ENCODE data around the gene SLC25A29.
A peak's percentile ranks its signal among the peaks of the same experiment; 100 is the strongest.
"Not testable (repeated sequence)": the region's sequence is repeated elsewhere in the genome, so short reads cannot be mapped to it uniquely, and the experiment has no call there.

Gene SLC25A29

DNA sequence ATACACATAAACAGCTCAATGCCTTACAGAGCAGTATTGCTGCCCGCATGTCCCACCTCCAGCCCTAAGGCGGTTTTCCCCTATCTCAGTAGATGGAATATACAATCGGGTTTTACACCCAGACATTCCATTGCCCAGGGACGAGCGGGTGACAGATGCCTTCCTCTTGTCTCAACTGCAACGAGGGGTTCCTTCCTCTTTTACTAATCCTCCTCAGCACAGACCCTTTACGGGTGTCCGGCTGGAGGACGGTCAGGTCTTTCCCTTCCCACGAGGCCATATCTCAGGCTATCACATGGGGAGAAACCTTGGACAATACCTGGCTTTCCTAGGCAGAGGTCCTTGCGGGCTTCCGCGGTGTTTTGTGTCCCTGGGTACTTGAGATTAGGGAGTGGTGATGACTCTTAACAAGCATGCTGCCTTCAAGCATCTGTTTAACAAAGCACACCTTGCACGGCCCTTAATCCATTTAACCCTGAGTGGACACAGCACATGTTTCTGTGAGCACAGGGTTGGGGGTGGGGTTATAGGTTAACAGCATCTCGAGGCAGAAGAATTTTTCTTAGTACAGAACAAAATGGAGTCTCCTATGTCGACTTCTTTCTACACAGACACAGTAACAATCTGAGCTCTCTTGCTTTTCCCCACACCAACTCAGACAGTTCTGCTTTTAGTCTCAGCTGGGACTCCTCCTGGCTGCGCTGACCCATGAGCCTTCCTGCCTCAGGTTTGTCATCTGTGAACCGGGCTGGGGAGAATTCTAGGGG is 6.0 kb upstream of the SLC25A29 start:
- not testable (repeated sequence) for H3K18ac ChIP-seq (ENCODE audit: low read length); H3K9ac ChIP-seq (ENCODE audit: low read length); H3K56ac ChIP-seq (ENCODE audit: low read length); H2BK5ac ChIP-seq (ENCODE audit: low read length); H3K27ac ChIP-seq (ENCODE audit: low read depth, low read length); H2BK15ac ChIP-seq (replicated peaks; ENCODE audit: low read depth); H3K4me3 ChIP-seq (ENCODE audit: low read length); H3K36me3 ChIP-seq (ENCODE audit: control insufficient read depth, insufficient read depth, low read length); H3K23ac ChIP-seq (ENCODE audit: low read length); H3K4me1 ChIP-seq (ENCODE audit: control insufficient read depth, low read depth, low read length); H4K5ac ChIP-seq (ENCODE audit: low read length); H2BK120ac ChIP-seq (ENCODE audit: low read depth, low read length); H3K4ac ChIP-seq (ENCODE audit: low read depth, low read length); H3K27me3 ChIP-seq (ENCODE audit: insufficient read depth, low read length, poor library complexity); H4K8ac ChIP-seq (ENCODE audit: low read depth, low read length); H3K79me2 ChIP-seq (ENCODE audit: control insufficient read depth, insufficient read depth, low read length); H2AK5ac ChIP-seq (ENCODE audit: low read length); H3K79me1 ChIP-seq (ENCODE audit: low read length); H3K4me2 ChIP-seq (ENCODE audit: low read length)
- peak; percentile 64 for DNase-seq
- WGBS (ENCODE audit: extremely low coverage, insufficient coverage, low lambda C conversion rate): no CpG with 5 or more reads among the region's 18 CpGs

GRCh38 chr14:100309028-100309737 is 2.9 kb upstream of the SLC25A29 start:
- no peak overlapping the region for H4K5ac ChIP-seq (ENCODE audit: low read length)

GRCh38 chr14:100308427-100308792 is 2.2 kb upstream of the SLC25A29 start:
- not testable (repeated sequence) for DNase-seq; H2BK5ac ChIP-seq (ENCODE audit: low read length); H2AK5ac ChIP-seq (ENCODE audit: low read length); H2BK15ac ChIP-seq (replicated peaks; ENCODE audit: low read depth); H4K8ac ChIP-seq (ENCODE audit: low read depth, low read length); H3K4ac ChIP-seq (ENCODE audit: low read depth, low read length); H3K4me3 ChIP-seq (ENCODE audit: low read length); H4K5ac ChIP-seq (ENCODE audit: low read length); H3K9ac ChIP-seq (ENCODE audit: low read length); H3K23ac ChIP-seq (ENCODE audit: low read length); H3K36me3 ChIP-seq (ENCODE audit: control insufficient read depth, insufficient read depth, low read length); H3K56ac ChIP-seq (ENCODE audit: low read length); H3K27ac ChIP-seq (ENCODE audit: low read depth, low read length); H3K4me2 ChIP-seq (ENCODE audit: low read length); H3K27me3 ChIP-seq (ENCODE audit: insufficient read depth, low read length, poor library complexity); H3K79me1 ChIP-seq (ENCODE audit: low read length); H3K18ac ChIP-seq (ENCODE audit: low read length); H2BK120ac ChIP-seq (ENCODE audit: low read depth, low read length)
- no CpG with 5 or more reads among the region's 6 CpGs for WGBS (ENCODE audit: extremely low coverage, insufficient coverage, low lambda C conversion rate)
- Histone ChIP-seq H3K4me1 (ENCODE audit: control insufficient read depth, low read depth, low read length) (peaks cover 16% of the 10 kb centered on the region), H3K79me2 (ENCODE audit: control insufficient read depth, insufficient read depth, low read length) (peaks cover 10% of the 10 kb centered on the region)

More at GRCh38 chr14:100309028-100309737, 2.9 kb upstream of the SLC25A29 start:
- Histone ChIP-seq H2BK15ac (replicated peaks; ENCODE audit: low read depth) (no peak overlapping the region), H3K4me2 (ENCODE audit: low read length) (no peak overlapping the region), H2BK5ac (ENCODE audit: low read length) (no peak overlapping the region), H3K4me1 (ENCODE audit: control insufficient read depth, low read depth, low read length) (peaks cover 12% of the 10 kb centered on the region), H3K27ac (ENCODE audit: low read depth, low read length) (no peak overlapping the region), H3K36me3 (ENCODE audit: control insufficient read depth, insufficient read depth, low read length) (no peaks in the 10 kb centered on the region), H3K23ac (ENCODE audit: low read length) (no peak overlapping the region), H3K4ac (ENCODE audit: low read depth, low read length) (no peak overlapping the region), H3K27me3 (ENCODE audit: insufficient read depth, low read length, poor library complexity) (no peaks in the 10 kb centered on the region), H3K4me3 (ENCODE audit: low read length) (no peak overlapping the region), H2BK120ac (ENCODE audit: low read depth, low read length) (no peak overlapping the region), H3K18ac (ENCODE audit: low read length) (no peak overlapping the region), H2AK5ac (ENCODE audit: low read length) (no peak overlapping the region), H3K79me1 (ENCODE audit: low read length) (peaks cover 4% of the 10 kb centered on the region), H3K56ac (ENCODE audit: low read length) (no peak overlapping the region), H4K8ac (ENCODE audit: low read depth, low read length) (no peak overlapping the region), H3K79me2 (ENCODE audit: control insufficient read depth, insufficient read depth, low read length) (peaks cover 4% of the 10 kb centered on the region), H3K9ac (ENCODE audit: low read length) (no peak overlapping the region)
- no peak for DNase-seq
- no CpG with 5 or more reads among the region's 8 CpGs for WGBS (ENCODE audit: extremely low coverage, insufficient coverage, low lambda C conversion rate)

GRCh38 chr14:100307766-100308426 is 1.7 kb upstream of the SLC25A29 start:
- H3K4me1 ChIP-seq (ENCODE audit: control insufficient read depth, low read depth, low read length): peaks cover 16% of the 10 kb centered on the region
- no peak overlapping the region for H2AK5ac ChIP-seq (ENCODE audit: low read length)
- H3K18ac ChIP-seq (ENCODE audit: low read length): no peak overlapping the region
- no peaks in the 10 kb centered on the region for H3K36me3 ChIP-seq (ENCODE audit: control insufficient read depth, insufficient read depth, low read length)
- H2BK5ac ChIP-seq (ENCODE audit: low read length): no peak overlapping the region
- H3K4ac ChIP-seq (ENCODE audit: low read depth, low read length): no peak overlapping the region
- H2BK15ac ChIP-seq (replicated peaks; ENCODE audit: low read depth): no peak overlapping the region
- H3K23ac ChIP-seq (ENCODE audit: low read length): no peak overlapping the region
- H3K27ac ChIP-seq (ENCODE audit: low read depth, low read length): no peak overlapping the region
- peak overlapping the region; percentile 69 for H3K4me2 ChIP-seq (ENCODE audit: low read length)
- WGBS (ENCODE audit: extremely low coverage, insufficient coverage, low lambda C conversion rate): no CpG with 5 or more reads among the region's 5 CpGs
- no peak overlapping the region for H4K5ac ChIP-seq (ENCODE audit: low read length)
- H3K9ac ChIP-seq (ENCODE audit: low read length): peak overlapping the region; percentile 85
- H3K79me2 ChIP-seq (ENCODE audit: control insufficient read depth, insufficient read depth, low read length): peaks cover 13% of the 10 kb centered on the region
- H3K79me1 ChIP-seq (ENCODE audit: low read length): peaks cover 9% of the 10 kb centered on the region
- H3K27me3 ChIP-seq (ENCODE audit: insufficient read depth, low read length, poor library complexity): no peaks in the 10 kb centered on the region
- DNase-seq: peak; percentile 51
- H2BK120ac ChIP-seq (ENCODE audit: low read depth, low read length): no peak overlapping the region
- H3K56ac ChIP-seq (ENCODE audit: low read length): peak overlapping the region; percentile 96
- H3K4me3 ChIP-seq (ENCODE audit: low read length): no peak overlapping the region
- H4K8ac ChIP-seq (ENCODE audit: low read depth, low read length): no peak overlapping the region

- H4K8ac ChIP-seq (ENCODE audit: low read depth, low read length): peak overlapping the region; percentile 3
- no peak overlapping the region for H4K5ac ChIP-seq (ENCODE audit: low read length)
- H3K36me3 ChIP-seq (ENCODE audit: control insufficient read depth, insufficient read depth, low read length): no peaks in the 10 kb centered on the region
- H3K4me2 ChIP-seq (ENCODE audit: low read length): peak overlapping the region; percentile 69
- no peak overlapping the region for H2BK5ac ChIP-seq (ENCODE audit: low read length)
- peaks cover 15% of the 10 kb centered on the region for H3K79me2 ChIP-seq (ENCODE audit: control insufficient read depth, insufficient read depth, low read length)
- H3K23ac ChIP-seq (ENCODE audit: low read length): peak overlapping the region; percentile 48
- H3K9ac ChIP-seq (ENCODE audit: low read length): peak overlapping the region; percentile 85
- no peaks in the 10 kb centered on the region for H3K27me3 ChIP-seq (ENCODE audit: insufficient read depth, low read length, poor library complexity)
- peak overlapping the region; percentile 70 for H3K4me3 ChIP-seq (ENCODE audit: low read length)
- peak; percentile 62 for DNase-seq
- peak overlapping the region; percentile 96 for H3K56ac ChIP-seq (ENCODE audit: low read length)
- H3K18ac ChIP-seq (ENCODE audit: low read length): peak overlapping the region; percentile 81
- WGBS (ENCODE audit: extremely low coverage, insufficient coverage, low lambda C conversion rate): no CpG with 5 or more reads among the region's 49 CpGs
- H3K79me1 ChIP-seq (ENCODE audit: low read length): peaks cover 12% of the 10 kb centered on the region
- no peak overlapping the region for H2AK5ac ChIP-seq (ENCODE audit: low read length)
- no peak overlapping the region for H2BK120ac ChIP-seq (ENCODE audit: low read depth, low read length)
- H3K4me1 ChIP-seq (ENCODE audit: control insufficient read depth, low read depth, low read length): peaks cover 14% of the 10 kb centered on the region
- peak overlapping the region; percentile 89 for H3K4ac ChIP-seq (ENCODE audit: low read depth, low read length)
- no peak overlapping the region for H2BK15ac ChIP-seq (replicated peaks; ENCODE audit: low read depth)
- H3K27ac ChIP-seq (ENCODE audit: low read depth, low read length): peak overlapping the region; percentile 10
These were observed 938 bp upstream of the SLC25A29 start for GRCh38 chr14:100306998-100307765.
